ENCODE measurements around the gene SGMS1.

Gene SGMS1

DNA sequence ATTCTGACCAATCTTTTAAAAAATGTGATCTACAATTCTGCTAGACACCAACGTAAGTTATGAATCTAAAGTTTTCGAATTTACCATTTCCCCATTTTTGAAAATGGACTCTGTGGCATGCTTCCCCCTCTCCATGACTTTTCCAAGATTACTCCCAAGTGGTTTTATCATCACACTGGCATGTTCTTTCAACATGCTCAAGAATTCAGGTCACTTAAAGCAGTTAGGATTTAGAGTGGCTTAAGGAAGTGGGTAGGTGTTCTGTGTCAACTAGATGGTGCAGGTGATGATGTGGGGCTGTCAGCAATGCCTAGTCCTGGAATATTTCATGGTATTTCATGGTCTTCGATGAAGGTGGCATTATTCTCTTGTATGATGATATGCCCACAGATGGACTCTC, 208.5 kb downstream of the SGMS1 start:
- DNase-seq, result no peak

DNA sequence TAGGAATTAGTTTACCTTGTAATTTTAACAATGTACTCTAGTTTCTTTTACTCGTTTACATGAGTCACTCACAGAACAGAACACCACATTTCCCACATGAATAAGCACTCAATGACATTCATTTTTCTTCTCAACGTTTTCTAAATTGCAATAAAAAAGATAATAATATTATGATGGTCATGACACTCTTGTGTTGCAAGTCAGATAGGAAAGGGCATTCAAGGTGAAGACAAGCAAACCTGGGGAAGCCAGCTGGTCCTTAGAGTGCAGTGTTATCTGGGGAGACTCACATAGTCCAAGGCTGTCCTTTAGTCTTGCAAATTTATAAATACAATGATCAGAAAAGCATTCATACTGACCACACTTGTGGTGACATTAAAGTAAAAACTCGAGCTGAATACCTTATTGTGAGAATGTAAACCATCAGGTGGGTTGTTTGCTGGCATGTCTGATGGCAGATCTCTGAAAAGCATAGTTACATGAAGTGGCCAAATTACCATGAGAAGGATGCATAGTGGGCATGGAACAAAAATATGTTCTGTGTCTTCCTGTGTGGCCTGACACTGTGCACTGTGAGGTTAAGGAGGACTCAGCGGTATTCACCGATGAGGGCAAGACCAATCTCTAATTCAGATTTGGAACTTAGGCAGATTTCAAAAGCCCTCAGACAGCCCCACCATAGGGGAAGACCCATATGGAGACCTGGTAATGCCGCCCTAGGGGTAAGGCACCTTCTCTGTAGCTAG, 213.5 kb downstream of the SGMS1 start:
- DNase-seq, result no peak

DNA sequence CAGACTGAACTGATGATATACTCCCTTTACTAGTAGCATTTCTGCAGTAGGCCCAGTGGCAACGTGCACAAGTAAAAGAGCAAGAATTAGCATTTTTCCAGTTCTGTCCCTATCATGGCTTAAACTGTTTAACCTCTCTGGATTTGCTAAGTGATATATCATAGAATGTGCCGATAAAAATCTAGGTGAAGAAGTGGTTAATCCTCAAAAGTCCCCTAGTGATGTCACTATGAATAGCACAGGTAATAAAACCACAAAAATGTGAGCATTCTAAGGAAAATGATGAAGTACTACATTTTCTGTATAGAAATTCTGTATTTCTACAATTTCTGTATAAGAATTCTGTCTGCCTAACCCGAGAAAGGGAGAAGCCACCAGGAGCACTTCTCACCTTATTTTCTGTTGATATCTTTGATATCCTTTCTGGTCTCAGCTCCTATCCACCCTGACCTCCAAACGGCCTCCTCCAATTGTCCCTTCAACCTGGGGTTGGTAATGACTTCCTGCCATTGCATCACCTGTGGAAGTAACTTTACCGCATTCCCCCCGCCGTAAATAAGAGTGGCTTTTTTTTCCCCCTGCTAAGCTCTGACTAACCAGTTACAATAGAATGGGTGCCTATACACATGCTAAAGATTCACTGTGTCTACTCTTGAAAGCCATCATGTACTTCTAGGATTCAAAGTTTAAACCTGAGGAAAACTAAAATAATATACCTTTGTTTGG, 216.5 kb downstream of the SGMS1 start:
- no peak for DNase-seq

DNA sequence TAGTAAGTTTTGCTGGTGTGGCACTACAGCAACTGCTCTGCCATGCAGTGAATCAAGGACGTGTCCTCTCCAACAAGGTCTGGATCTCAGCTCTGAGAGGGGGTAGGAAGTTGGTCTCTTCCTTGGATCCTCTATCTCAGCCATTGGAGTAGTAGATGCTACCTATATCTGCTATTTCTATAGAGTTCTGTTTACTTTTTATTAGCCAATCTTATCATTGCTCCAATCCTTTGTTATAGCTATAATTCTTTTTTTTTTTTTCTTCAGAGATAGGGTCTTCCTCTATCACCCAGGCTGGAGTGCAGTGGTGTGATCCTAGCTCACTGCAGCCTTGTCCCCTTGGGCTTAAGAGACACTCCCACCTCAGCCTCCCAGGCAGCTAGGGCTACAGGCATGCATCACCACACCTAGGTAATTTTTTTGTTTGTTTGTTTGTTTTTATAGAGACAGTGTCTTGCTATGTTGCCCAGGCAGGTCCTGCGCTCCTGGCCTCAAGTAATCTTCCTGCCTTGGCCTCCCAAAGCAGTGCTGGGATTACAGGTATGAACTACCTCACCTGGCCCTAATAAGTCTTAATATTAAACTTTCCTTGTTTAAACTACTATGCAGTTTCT, 217.2 kb downstream of the SGMS1 start:
- DNase-seq, result no peak

DNA sequence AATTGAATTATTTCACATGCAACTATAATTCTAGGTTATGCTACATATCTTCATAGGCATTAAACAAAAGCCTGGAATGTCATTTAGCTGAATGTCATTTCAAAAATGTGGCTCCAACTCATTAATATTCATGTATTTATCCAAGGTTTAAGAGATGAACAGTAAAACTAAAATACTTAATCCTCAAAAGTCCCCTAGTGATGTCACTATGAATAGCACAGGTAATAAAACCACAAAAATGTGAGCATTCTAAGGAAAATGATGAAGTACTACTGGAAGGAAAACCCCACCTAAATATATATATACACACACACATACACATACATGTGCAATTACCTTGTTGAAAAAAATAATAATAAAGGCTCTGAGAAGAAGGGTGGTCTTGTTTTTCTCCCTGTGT, 218.0 kb downstream of the SGMS1 start:
- DNase-seq, result no peak

DNA sequence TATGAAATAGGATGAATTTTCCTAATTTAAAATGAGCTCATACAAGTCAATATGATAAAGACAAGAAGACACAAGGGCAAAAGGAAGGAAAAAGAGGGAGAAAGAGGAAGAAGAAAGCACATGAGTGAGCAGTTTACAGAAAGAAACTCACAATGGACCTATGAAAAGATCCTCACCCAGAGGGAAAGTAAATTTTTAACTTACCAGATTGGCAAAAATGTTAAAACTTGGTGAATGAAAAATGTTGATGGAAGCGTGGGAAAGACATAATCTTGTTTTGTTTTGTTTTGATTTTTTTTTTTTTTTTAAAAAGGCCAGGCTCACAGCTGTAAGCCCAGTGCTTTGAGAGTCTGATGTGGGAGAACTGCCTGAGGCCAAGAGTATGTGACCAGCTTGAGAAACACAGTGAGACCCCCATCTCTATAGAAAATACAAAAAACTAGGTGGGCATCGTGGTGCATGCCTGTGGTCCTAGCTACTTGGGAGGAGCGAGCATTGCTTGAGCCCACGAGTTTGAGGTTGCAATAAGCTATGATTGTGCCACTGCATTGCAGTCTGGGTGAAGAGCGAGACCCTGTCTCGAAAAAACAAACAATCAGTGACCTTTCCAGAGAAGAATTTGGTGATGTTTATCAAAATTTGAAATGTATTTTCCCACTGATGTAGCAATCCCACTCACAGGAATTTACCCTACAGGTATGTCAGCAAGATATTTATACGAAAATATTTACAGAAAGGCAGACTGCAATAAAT, 219.6 kb downstream of the SGMS1 start:
- DNase-seq, result no peak

DNA sequence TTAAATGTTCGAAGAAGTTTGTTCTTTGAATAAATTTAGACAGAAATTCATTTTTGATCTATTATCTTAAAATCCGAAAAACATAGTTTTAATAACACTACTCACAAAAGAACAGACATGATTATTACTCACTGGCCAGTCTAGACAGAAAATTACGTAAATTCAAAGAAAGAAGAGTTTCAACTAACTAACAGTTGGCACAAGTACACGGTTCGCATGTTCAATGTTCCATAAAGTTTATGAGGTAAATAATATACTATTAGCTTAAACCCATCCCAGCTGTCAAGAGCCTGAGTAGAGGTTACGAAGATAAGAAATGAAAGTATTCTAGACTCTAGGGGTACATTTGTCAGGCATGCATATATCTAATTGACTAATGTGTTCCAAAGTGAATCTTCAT, 220.7 kb downstream of the SGMS1 start:
- no peak for DNase-seq

DNA sequence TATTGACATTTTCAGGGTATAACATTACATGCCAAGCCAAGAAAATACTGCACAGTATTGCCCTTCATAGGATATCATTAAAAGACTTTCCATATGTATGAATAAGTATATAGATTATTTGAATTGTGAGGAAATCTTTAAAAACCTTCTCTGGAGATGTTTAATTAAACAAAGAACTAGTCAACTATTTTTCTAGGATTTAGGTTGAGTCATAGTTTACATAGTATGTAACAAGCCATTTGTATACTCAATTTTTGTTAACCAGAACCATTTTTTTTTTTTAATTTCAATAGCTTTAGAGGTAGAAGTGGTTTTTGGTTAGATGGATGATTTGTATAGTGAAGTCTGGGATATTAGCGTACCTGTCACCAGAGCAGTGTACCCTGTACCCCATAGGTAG, 221.3 kb downstream of the SGMS1 start:
- DNase-seq, result no peak

DNA sequence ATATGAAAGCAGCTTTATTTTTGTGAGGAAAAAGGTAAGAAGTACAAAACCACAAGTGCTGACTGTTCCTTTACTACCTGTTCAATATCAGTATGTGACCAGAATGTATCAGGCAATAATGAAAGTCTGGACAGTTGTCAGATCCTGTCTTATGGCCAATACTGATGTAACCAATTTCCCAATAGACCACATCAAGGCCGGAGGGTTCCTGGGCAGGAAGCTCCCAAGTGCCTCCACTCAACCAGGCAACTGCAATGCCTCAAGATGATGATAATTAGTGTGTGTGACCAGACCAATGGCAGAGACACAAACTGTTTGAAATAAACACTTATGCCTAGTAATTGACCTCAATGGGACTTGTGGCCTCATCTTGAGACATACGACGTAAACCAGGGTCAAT, 223.1 kb downstream of the SGMS1 start:
- no peak for DNase-seq

DNA sequence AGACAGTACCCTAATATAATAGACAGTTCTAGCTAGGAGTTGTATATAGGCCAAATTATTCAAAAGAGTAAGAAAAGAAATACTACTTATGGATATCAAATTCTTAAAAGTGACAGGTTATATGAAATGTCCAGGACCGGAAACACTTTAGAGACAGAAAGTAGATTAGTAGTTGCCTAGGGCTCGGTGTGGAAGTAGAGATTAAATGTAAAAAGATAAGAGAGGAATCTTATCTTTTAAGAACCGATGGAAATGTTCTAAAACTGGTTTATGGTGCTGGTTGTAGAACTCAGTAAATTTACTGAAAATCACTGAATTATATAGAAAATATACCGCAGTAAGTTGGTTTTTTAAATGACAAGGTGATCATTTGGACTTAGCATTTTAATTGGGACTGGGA, 224.9 kb downstream of the SGMS1 start:
- no peak for DNase-seq

DNA sequence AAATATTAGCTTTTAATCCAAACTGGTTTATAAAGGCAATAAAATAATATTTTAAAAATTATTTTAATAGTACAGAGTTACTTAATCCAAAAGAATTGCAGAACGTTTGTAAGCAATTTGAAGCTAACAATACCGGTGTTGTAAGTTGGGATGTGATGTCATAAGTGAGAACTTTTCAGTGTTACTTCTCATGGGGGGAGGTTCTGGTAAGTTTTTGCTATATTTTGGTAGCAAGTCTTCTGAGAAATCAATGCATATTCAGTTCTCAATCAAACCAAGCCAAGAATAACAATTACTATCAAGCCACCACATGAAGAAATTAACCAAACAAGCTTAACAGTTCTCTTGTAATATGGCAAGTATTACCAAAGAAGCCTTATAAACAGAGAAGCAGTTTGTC, 225.4 kb downstream of the SGMS1 start:
- no peak for DNase-seq

DNA sequence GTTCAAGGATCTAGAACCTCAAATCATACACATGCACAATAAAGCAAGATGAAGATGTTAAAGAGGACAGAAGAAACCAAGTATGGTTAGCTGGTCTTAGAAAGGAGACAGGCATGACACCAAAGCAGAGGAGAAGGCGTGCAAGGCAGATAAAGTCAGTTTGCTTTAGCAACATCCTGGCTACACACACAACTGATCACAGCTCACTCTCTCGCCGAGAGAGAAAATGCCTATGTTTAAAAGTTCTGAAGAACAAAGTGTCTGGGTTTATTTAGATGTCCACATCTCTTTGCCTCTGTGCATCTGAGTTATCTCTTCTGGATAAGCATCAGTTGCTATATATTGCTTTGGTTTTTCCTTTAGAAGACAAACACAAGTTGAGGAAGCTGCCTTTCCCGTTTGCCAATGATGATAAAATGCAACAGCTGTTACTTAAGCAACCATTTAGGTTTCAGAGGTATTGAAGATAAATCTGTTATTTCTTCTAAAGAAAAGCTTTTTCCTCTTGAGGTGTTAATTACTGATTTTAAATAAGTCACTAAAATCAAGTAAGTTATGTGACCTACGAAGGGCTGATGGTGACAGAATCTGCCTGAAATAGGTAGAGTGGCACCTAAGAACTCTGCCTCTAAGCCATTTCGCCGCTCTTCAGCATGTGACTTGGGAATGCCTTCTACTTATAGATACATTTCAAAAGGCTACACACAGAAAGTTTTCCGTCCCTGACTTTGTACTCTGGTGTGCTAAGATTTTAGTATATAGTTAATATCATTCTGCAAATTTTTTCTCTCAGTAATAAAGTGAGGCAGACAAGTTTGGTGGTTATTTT, 226.2 kb downstream of the SGMS1 start:
- no peak for DNase-seq

DNA sequence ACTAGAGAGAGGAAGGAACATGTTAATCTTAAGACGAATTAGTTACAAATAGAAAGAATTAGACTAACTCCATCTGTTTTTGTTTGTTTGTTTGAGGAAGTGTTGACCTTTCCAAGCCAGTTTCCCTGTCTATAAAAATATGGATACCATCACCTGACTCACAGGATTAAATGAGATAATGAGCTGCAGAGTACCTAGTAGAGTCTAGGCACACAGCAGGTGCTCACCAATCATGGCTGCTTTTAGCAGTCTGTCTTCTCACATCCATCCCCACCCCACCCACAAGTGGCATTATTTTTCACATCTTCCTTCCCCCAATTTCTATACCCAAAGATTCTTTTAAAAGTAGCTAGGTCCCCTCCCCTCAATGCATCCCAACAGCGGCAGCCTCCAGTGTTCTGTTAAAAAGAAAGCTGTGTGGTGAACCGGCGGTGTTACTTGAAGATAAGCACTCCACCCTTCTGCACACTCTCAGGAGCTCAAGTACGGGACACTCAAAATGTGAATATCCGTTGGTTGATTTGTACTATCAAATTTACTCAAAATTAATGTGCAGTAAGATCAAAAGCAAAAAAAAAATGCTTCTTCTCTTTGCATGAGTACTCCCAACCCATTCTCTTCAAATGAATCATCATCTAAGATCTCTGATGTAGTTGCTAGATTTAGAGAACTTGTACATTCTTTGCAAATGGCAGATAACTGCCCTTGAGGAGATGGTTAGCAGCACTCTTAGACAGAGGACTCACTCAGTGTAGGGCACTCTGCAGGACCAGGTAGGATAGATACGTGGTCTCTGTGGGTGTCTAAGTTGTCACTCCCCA, 227.1 kb downstream of the SGMS1 start:
- no peak for DNase-seq

DNA sequence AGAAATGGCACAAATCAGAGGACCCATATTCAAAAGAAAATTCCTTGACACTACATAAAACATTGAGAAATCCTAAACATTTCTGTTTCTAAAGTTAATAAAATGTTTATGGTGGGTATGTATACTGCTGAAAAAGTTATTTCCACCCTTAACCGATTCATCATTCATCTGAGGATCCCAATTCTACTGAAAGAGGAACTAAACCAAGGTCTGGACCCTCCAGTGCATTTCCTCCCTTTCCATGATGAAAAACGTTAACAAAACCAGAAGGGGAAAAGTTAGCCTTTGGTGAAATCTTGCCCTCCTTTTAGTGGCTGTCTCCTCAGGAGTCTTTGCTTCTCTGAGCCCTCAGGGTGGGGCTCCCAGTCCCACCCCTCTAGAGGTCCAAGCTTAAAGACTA, 227.9 kb downstream of the SGMS1 start:
- no peak for DNase-seq

DNA sequence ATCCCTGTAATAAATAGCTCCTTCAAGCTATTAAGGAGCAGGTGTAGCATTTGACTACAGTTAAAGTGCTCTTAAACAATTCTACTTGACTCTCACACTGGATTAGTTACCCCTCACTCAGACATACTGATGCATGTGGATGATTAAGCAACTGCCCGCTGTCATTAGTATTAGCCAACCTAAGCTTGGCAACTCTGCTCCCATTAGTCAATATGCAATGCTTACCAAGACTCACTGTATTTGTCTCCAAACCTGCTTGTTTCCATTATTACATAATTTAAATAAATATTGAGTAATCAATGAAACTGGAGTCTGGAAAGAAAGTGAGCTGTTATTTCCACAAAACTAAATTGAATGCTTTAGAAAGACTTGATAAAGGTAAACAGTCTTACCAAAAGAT, 228.5 kb downstream of the SGMS1 start:
- DNase-seq, result no peak

DNA sequence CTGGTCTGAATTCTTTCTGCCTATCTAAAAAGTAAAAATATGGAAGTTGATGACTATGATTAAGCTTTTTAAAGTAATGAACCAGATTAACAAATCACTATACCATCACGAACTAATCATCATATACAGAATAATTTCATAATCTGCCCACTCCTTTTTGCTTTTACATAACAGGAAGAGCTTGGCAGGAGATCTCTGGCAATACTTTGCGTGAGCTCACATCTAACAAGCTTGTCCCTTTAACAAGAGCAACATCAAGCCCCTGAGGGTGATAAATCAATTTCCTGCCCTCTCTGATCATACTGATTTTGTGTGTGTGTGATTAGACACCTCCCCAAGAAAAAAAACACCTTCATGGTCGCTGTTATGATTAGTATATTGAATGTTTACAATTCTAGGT, 228.9 kb downstream of the SGMS1 start:
- DNase-seq, result no peak

DNA sequence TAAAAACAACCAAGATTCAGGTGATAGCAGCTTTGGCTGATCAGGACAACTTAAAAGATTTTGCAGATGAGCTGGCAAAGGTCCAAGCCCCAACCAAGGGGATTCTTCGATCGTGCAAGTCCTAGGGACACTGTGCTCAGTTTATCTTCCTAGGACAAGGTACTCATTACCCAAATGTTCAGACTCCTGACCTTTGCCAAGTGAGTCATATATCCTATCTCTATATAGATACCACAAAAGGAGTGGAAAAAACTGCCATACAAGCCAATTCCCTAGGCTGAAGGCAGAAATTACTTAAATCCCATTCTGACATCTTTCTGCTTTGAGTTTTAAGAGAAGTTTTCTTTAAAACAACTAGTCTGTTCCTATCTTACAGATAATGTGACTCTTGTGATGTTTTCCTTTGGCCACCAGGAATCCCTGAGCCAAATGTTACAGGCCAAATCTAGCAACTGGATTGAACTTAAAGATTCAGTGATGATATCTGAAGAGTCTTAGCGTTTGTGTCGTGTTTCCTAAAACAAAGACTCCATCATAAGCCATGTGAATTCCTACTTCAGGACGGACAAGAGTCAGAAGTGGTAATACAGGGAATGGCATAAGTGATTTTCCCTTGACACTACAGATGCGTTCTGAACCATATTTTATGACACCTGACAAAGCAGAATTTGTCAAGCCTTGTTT, 229.8 kb downstream of the SGMS1 start:
- no peak for DNase-seq

DNA sequence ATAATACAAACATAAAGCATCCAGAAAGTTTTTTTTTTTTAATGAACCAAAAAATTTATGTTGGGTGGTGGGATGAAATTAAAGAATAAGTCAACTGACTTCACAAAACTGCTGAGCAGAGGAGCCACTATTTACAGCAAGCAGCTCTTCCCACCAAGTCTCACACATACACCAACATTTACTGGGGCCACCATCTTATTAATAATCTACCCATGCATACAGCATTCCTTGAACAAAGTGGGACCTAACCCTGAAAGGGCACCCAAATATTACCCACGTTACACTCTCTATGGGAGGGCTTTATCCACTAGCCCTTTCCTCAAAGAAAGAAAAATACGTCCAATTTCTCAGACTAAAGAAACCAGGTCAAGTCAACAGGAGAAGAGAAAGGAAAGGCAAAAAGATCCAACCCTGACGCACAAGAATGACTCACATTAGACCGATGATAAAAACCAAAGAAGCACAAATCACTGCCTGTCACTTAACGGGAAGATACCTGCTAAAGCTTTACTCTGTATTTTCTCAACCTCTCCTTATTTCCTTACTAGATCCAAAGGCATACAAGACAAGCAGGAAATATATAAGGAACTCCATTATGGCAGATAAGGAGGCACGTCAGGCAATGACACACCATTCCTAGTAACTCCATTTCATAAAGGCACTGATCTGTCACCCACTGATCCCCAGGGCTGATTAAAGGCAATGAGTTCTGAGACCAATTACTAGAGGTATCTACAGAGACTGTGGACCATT, 230.6 kb downstream of the SGMS1 start:
- DNase-seq, result no peak

DNA sequence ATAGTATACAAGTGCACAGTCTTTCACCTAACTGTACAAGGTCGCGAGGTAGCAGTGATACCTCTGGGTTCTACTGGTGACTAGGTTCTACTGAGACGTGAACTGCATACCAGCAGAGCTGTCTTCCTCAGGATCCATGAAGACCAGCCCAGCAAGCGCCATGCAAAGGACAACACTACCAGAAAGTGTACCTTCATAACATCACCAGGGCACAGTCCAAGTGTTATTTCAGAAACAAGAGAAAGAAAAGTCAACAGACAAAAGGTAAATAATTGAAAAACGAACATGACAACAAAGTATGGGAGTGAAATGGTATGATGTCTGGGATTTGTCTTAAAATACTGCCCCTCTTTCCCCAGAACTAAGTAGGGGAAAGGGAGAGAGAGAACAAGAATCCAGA, 231.3 kb downstream of the SGMS1 start:
- DNase-seq, result no peak

DNA sequence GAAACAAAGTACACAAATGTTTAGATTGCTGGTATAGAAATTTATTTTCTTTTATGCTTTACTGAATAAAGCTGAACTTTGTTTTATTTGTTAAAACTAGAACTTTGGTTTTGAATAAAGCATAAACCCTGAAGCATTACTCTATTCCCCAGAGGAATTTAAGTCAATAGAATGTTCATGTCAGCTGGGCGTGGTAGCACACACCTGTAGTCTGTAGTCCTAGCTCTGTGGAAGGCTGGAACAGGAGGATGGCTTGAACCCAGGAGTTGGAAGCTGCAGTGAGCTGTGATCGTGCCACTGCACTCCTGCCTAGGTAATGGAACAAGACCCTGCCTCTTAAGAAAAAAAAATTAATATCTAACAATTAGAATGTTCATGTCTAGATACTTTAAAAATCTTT, 233.5 kb downstream of the SGMS1 start:
- DNase-seq, result no peak
